K562 (cell line): ENCODE data around the gene BRWD1. TPM values are rescaled to one million over a fixed set of nuclear protein-coding genes. Genes with fewer than 3 reads are reported as not detected.

ENCODE experiments used
- BMI1 ChIP-seq: fragments of 150-350 bp; IDR thresholded peaks from 2 replicates; pipeline ENCODE4 v1.6.1; 2014; ENCODE audit warnings: low read length
- CBFB ChIP-seq: sonication (generic); formaldehyde crosslinking; IDR thresholded peaks from 2 replicates; pipeline ENCODE4 v1.4.0; 2020; ENCODE audit warnings: mild to moderate bottlenecking, missing genetic modification reagents
- ELF4 ChIP-seq: fragments of 450-650 bp; formaldehyde crosslinking; IDR thresholded peaks from 2 replicates; pipeline ENCODE4 v1.4.0; 2022; ENCODE audit warnings: missing genetic modification characterization
- FOXK2 ChIP-seq, 2 experiments: fragments of 450-650 bp; IDR thresholded peaks in 1 of 2; conservative IDR thresholded peaks in 1 of 2; 2 replicates each; pipeline ENCODE4 v1.6.1; 2016; ENCODE audit warnings: low read depth in 2 of 2, mild to moderate bottlenecking in 1 of 2
- LCOR ChIP-seq: sonication (generic); formaldehyde crosslinking; IDR thresholded peaks from 2 replicates; pipeline ENCODE4 v1.8.0; 2022; ENCODE audit warnings: mild to moderate bottlenecking, missing genetic modification reagents
- NFE2L1 ChIP-seq: fragments of 450-650 bp; IDR thresholded peaks from 2 replicates; pipeline ENCODE4 v1.6.1; 2016; ENCODE audit warnings: missing genetic modification characterization, low read depth, mild to moderate bottlenecking, missing compliant biosample characterization, moderate library complexity, borderline replicate concordance
- PHB ChIP-seq: fragments of 250-450 bp; sonication (Bioruptor Pico); IDR thresholded peaks from 2 replicates; pipeline ENCODE4 v1.5.0; 2021
- RAD21 ChIP-seq, 2 experiments: fragments of 250-450 bp in 1 of 2; fragments of 450-650 bp in 1 of 2; sonication (Bioruptor Pico) in 1 of 2; formaldehyde crosslinking in 1 of 2; IDR thresholded peaks in 1 of 2; conservative IDR thresholded peaks in 1 of 2; 2 replicates each; pipeline versions ENCODE4 v1.4.0 to v1.8.0; 2020 to 2022; ENCODE audit warnings: mild to moderate bottlenecking in 2 of 2, moderate library complexity in 1 of 2
- RAD51 ChIP-seq: fragments of 450-650 bp; IDR thresholded peaks from 2 replicates; pipeline ENCODE4 v1.7.1; 2016; ENCODE audit warnings: low read depth, mild to moderate bottlenecking, borderline replicate concordance
- SAFB ChIP-seq: fragments of 200-400 bp; formaldehyde crosslinking; IDR thresholded peaks from 2 replicates; pipeline ENCODE4 v1.6.1; 2017; ENCODE audit warnings: low read depth, low read length, borderline replicate concordance
- SRSF1 ChIP-seq: fragments of 200-400 bp; formaldehyde crosslinking; IDR thresholded peaks from 2 replicates; pipeline ENCODE4 v1.6.1; 2017; ENCODE audit warnings: mild to moderate bottlenecking, low read depth, low read length, moderate library complexity
- TSC22D4 ChIP-seq: fragments of 450-650 bp; IDR thresholded peaks from 2 replicates; pipeline ENCODE4 v1.6.1; 2016; ENCODE audit warnings: missing genetic modification characterization, missing biosample characterization, control low read depth
- UBTF ChIP-seq, 2 experiments: IDR thresholded peaks; 2 replicates each; pipeline ENCODE4 v1.6.1; 2012; ENCODE audit warnings: improper control_type of control experiment in 2 of 2, low read depth in 2 of 2, low read length in 2 of 2, borderline replicate concordance in 1 of 2
- XRCC5 ChIP-seq: fragments of 200-400 bp; formaldehyde crosslinking; IDR thresholded peaks from 2 replicates; pipeline ENCODE4 v1.6.1; 2017; ENCODE audit warnings: low read depth, mild to moderate bottlenecking, low read length
- ZFP1 ChIP-seq: fragments of 450-650 bp; formaldehyde crosslinking; IDR thresholded peaks from 2 replicates; pipeline ENCODE4 v1.4.0; 2020; ENCODE audit warnings: mild to moderate bottlenecking, mixed read lengths
- ZNF282 ChIP-seq: sonication (generic); formaldehyde crosslinking; IDR thresholded peaks from 2 replicates; pipeline ENCODE4 v1.8.1; 2023; ENCODE audit warnings: missing genetic modification reagents
- ZNF324 ChIP-seq: fragments of 250-450 bp; sonication (Bioruptor Pico); IDR thresholded peaks from 2 replicates; pipeline ENCODE4 v1.4.0; 2020; ENCODE audit warnings: mild to moderate bottlenecking
- ZNF77 ChIP-seq: fragments of 250-450 bp; sonication (Bioruptor Pico); IDR thresholded peaks from 2 replicates; pipeline ENCODE4 v1.5.0; 2020
- ZNF79 ChIP-seq: fragments of 250-450 bp; sonication (Bioruptor Pico); IDR thresholded peaks from 2 replicates; pipeline ENCODE4 v1.4.0; 2020; ENCODE audit warnings: low read depth, mild to moderate bottlenecking, moderate library complexity
- ZSCAN32 ChIP-seq: fragments of 450-650 bp; formaldehyde crosslinking; IDR thresholded peaks from 2 replicates; pipeline ENCODE4 v1.4.0; 2020; ENCODE audit warnings: mild to moderate bottlenecking, moderate library complexity
- polyA plus RNA-seq, 8 experiments: library from polyadenylated mRNA; depleted of rRNA in 4 of 8; stranded (reverse) in 5 of 8; unstranded in 3 of 8; fragments of >200 nt; fragmentation: Nextera tagmentation in 2 of 8; fragmentation: Illumina TruSeq in 1 of 8; extraction: Ambion mirVana in 2 of 8; extraction: Trizol in 1 of 8; gene quantifications; 2 replicates each; pipeline versions ENCODE4 v1.2.1 to v1.2.3, GENCODE V29; 2011 to 2014; ENCODE audit warnings: inconsistent platforms in 1 of 8, missing spikeins in 1 of 8
- total RNA-seq, 7 experiments: library from RNA; depleted of rRNA in 6 of 7; stranded (reverse); fragments of >200 nt in 6 of 7; fragmentation: Illumina TruSeq in 2 of 7; extraction: Trizol in 2 of 7; gene quantifications; 2 replicates each; pipeline versions ENCODE4 v1.2.1 to v1.2.3, GENCODE V29; 2011 to 2021; ENCODE audit warnings: low replicate concordance in 1 of 7
- TF ChIP-seq, protein P1 (sequence below): fragments of 450-650 bp; IDR thresholded peaks from 2 replicates; pipeline ENCODE4 v1.6.1; 2016; ENCODE audit warnings: mild to moderate bottlenecking
- TF ChIP-seq, protein P2 (sequence below): fragments of 250-450 bp; sonication (Bioruptor Pico); IDR thresholded peaks from 2 replicates; pipeline ENCODE4 v1.5.0; 2020; ENCODE audit warnings: mild to moderate bottlenecking, borderline replicate concordance

The BRWD1 gene
- total and polyA plus RNA-seq, 9 of the 15 experiments (the other 6 are each of a cell fraction or from before 2014, with no cell fraction given), result 10.1 to 60.2 (median 34.1) TPM

DNA sequence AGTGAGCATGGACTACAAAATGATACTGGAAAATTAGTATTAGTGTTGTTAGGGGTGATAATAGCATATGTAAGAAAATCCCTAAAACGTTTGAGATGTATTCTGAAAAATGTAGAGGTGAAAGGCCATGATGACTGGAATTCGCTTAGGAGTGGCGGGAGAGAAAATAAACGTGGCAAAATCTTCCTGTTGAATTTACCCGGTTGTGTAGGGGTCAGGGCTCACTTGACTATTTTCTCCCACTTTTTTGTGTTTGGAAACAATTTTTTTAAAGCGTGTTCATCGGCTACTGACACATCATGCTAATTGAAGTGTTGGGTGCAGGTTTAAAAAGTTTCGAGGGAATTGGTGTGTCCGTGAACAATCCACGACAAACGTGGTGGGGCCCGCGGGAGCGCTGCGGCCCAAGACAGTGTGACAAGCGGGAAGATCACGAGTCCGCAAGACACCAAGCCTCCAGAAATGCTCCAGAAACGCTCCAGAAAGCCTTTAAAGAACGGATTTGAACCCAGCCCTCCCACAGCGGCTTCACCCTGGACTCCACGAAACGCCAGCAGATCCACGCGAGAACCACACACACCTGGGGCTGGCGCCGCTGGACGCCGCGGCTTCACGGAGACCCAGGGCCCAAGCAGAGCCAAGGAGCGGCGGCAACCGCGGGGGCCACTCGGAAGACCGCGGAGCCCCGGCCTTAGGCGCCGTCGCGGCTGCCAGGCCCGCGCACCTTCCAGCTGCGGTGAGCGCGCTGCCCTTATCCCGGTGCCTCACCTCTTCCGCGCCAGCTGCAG is 130.8 kb downstream of the BRWD1 start (continued):
- TF ChIP-seq SRSF1 (no peak; the same call in 1 of the 2 replicates), LCOR (CRISPR knock-in tag) (peak; percentile 18; the same call in 1 of the 2 replicates), FOXK2 (conservative IDR thresholded peaks at IDR 0.05 in 1 of 2, IDR thresholded peaks at IDR 0.05 in 1 of 2; ENCODE audit: low read depth in 2 of 2) (no peak), SAFB (peak; percentile 83), ELF4 (CRISPR knock-in tag) (no peak), XRCC5 (no peak), UBTF (IDR thresholded peaks at IDR 0.05; ENCODE audit: borderline replicate concordance in 1 of 2, low read depth in 2 of 2, low read length in 2 of 2) (no peak; a peak in 2 of 4 replicates), PHB (0 out of 2 replicates have a peak, but pooled peaks have one; percentile 53), ZFP1 (CRISPR knock-in tag) (no peak), TSC22D4 (tag) (no peak), ZNF324 (CRISPR knock-in tag) (no peak), ZSCAN32 (CRISPR knock-in tag) (no peak), BMI1 (no peak), ZNF77 (CRISPR knock-in tag) (no peak), ZNF79 (CRISPR knock-in tag) (no peak), ZNF282 (CRISPR knock-in tag) (no peak; the same call in 1 of the 2 replicates), RAD51 (no peak), NFE2L1 (tag) (no peak), CBFB (CRISPR knock-in tag) (no peak), RAD21 (CRISPR knock-in tag; conservative IDR thresholded peaks at IDR 0.05 in 1 of 2, IDR thresholded peaks at IDR 0.05 in 1 of 2) (no peak)
- TF ChIP-seq, protein P1, sequence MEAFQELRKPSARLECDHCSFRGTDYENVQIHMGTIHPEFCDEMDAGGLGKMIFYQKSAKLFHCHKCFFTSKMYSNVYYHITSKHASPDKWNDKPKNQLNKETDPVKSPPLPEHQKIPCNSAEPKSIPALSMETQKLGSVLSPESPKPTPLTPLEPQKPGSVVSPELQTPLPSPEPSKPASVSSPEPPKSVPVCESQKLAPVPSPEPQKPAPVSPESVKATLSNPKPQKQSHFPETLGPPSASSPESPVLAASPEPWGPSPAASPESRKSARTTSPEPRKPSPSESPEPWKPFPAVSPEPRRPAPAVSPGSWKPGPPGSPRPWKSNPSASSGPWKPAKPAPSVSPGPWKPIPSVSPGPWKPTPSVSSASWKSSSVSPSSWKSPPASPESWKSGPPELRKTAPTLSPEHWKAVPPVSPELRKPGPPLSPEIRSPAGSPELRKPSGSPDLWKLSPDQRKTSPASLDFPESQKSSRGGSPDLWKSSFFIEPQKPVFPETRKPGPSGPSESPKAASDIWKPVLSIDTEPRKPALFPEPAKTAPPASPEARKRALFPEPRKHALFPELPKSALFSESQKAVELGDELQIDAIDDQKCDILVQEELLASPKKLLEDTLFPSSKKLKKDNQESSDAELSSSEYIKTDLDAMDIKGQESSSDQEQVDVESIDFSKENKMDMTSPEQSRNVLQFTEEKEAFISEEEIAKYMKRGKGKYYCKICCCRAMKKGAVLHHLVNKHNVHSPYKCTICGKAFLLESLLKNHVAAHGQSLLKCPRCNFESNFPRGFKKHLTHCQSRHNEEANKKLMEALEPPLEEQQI, result no peak
- TF ChIP-seq, protein P2, sequence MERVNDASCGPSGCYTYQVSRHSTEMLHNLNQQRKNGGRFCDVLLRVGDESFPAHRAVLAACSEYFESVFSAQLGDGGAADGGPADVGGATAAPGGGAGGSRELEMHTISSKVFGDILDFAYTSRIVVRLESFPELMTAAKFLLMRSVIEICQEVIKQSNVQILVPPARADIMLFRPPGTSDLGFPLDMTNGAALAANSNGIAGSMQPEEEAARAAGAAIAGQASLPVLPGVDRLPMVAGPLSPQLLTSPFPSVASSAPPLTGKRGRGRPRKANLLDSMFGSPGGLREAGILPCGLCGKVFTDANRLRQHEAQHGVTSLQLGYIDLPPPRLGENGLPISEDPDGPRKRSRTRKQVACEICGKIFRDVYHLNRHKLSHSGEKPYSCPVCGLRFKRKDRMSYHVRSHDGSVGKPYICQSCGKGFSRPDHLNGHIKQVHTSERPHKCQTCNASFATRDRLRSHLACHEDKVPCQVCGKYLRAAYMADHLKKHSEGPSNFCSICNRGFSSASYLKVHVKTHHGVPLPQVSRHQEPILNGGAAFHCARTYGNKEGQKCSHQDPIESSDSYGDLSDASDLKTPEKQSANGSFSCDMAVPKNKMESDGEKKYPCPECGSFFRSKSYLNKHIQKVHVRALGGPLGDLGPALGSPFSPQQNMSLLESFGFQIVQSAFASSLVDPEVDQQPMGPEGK (CRISPR knock-in tag), result no peak
